ENCODE measurements around the gene ELMO1. TPM values are rescaled to one million over a fixed set of nuclear protein-coding genes. Genes with fewer than 3 reads are reported as not detected.
"Not testable (repeated sequence)": the region's sequence is repeated elsewhere in the genome, so short reads cannot be mapped to it uniquely, and the experiment has no call there.

The ELMO1 gene
- total and polyA plus RNA-seq, 2 experiments from 2014 or later, result 19.7 to 28.7 TPM

DNA sequence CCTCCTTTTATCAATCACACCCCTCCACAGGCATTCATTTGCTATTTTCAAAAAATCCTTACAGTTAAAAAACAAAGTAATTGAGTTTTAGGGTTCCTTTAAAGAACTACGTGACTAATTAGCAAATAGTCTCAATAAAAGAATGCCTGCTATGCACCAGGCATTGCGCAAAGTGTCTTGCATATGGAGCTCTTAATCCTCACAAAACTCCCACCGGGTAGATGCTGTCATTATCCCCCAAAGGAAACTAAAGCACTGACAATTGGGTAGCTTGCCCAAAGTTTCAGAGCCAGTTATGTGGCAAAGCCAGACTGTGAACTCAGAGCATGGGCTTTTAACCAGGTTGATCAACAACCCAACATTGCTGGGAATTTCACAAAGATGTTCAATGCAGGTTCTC is 305.7 kb downstream of the ELMO1 start:
- DNase-seq (ENCODE audit: low spot score), result no peak
- H3K4me2 ChIP-seq, result no peak overlapping the region
- no peaks in the 10 kb centered on the region for H3K27me3 ChIP-seq
- H2AFZ ChIP-seq, result no peak overlapping the region
- H3K4me3 ChIP-seq, result no peak overlapping the region
- H3K4me1 ChIP-seq (ENCODE audit: insufficient read depth), result no peaks in the 10 kb centered on the region
- TF ChIP-seq EZH2 (IDR thresholded peaks at IDR 0.05; ENCODE audit: borderline replicate concordance), result no peak
- TF ChIP-seq EZH2phosphoT487 (IDR thresholded peaks at IDR 0.05; ENCODE audit: low read depth, severe bottlenecking, unreplicated experiment), result no peak
- TF ChIP-seq, protein P1, sequence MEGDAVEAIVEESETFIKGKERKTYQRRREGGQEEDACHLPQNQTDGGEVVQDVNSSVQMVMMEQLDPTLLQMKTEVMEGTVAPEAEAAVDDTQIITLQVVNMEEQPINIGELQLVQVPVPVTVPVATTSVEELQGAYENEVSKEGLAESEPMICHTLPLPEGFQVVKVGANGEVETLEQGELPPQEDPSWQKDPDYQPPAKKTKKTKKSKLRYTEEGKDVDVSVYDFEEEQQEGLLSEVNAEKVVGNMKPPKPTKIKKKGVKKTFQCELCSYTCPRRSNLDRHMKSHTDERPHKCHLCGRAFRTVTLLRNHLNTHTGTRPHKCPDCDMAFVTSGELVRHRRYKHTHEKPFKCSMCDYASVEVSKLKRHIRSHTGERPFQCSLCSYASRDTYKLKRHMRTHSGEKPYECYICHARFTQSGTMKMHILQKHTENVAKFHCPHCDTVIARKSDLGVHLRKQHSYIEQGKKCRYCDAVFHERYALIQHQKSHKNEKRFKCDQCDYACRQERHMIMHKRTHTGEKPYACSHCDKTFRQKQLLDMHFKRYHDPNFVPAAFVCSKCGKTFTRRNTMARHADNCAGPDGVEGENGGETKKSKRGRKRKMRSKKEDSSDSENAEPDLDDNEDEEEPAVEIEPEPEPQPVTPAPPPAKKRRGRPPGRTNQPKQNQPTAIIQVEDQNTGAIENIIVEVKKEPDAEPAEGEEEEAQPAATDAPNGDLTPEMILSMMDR (IDR thresholded peaks at IDR 0.05; ENCODE audit: poor library complexity), result no peak
- no peaks in the 10 kb centered on the region for H3K79me2 ChIP-seq
- 75% methylated on average over 3 of the region's 3 CpGs for WGBS (ENCODE audit: low lambda C conversion rate, missing lambda C conversion rate)
- H3K27ac ChIP-seq, result no peak overlapping the region
- peaks cover 6% of the 10 kb centered on the region for H3K9me3 ChIP-seq (ENCODE audit: low read depth)
- H3K9me2 ChIP-seq (replicated peaks; ENCODE audit: insufficient read depth), result no peaks in the 10 kb centered on the region
- H3K36me3 ChIP-seq (replicated peaks; ENCODE audit: insufficient read depth, low read depth), result no peaks in the 10 kb centered on the region
- no peaks in the 10 kb centered on the region for H4K20me1 ChIP-seq (ENCODE audit: insufficient read depth, poor library complexity, severe bottlenecking)

DNA sequence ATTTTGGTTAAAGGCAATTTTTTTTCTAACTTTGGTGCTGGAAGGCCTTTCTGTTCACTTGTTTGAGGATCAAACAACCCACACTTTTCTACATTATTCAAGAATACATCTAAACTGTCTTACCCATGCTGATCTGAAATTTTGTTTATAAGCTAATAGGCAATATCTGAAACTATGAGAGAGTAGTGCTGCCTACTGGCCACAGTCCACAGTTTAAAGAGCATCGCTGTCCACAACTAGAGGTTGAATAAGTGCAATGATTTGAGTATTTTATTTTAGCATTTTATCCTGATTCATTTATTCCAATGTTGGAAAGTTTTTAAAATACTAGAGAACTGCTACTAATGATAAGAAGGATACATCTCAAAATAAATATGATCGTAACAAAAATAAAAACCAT is 306.9 kb downstream of the ELMO1 start:
- TF ChIP-seq, protein P1 (IDR thresholded peaks at IDR 0.05; ENCODE audit: poor library complexity), result no peak
- TF ChIP-seq EZH2phosphoT487 (IDR thresholded peaks at IDR 0.05; ENCODE audit: low read depth, severe bottlenecking, unreplicated experiment) (no peak), EZH2 (IDR thresholded peaks at IDR 0.05; ENCODE audit: borderline replicate concordance) (no peak)
- no peaks in the 10 kb centered on the region for H3K9me2 ChIP-seq (replicated peaks; ENCODE audit: insufficient read depth)
- no peaks in the 10 kb centered on the region for H3K4me1 ChIP-seq (ENCODE audit: insufficient read depth)
- no peak overlapping the region for H2AFZ ChIP-seq
- 96% methylated on average over 2 of the region's 2 CpGs for WGBS (ENCODE audit: low lambda C conversion rate, missing lambda C conversion rate)
- peaks cover 6% of the 10 kb centered on the region for H3K9me3 ChIP-seq (ENCODE audit: low read depth)
- no peak for DNase-seq (ENCODE audit: low spot score)
- no peaks in the 10 kb centered on the region for H4K20me1 ChIP-seq (ENCODE audit: insufficient read depth, poor library complexity, severe bottlenecking)
- H3K27me3 ChIP-seq, result no peaks in the 10 kb centered on the region
- H3K79me2 ChIP-seq, result no peaks in the 10 kb centered on the region
- no peaks in the 10 kb centered on the region for H3K36me3 ChIP-seq (replicated peaks; ENCODE audit: insufficient read depth, low read depth)
- H3K4me2 ChIP-seq, result no peak overlapping the region
- H3K27ac ChIP-seq, result no peak overlapping the region
- H3K4me3 ChIP-seq, result no peak overlapping the region

DNA sequence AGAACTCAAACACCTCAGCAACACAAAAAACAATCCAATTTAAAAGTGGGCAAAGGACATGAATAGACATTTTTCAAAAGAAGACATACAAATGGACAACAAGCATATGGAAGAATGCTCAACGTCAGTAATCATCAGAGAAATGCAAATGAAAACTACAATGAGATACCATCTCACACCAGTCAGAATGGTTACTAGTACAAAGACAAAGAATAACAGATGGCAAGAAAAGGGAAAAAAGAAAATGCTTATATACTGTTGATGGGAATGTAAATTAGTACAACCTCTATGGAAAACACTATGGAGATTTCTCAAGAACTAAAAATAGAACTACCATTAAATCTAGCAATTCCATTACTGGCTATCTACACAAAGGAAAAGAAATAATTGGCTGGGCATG is 314.8 kb downstream of the ELMO1 start:
- not testable (repeated sequence) for H3K27ac ChIP-seq; H3K9me3 ChIP-seq (ENCODE audit: low read depth); H3K79me2 ChIP-seq; H4K20me1 ChIP-seq (ENCODE audit: insufficient read depth, poor library complexity, severe bottlenecking); H3K4me1 ChIP-seq (ENCODE audit: insufficient read depth); H3K4me3 ChIP-seq; H3K4me2 ChIP-seq; H3K9me2 ChIP-seq (replicated peaks; ENCODE audit: insufficient read depth); H3K36me3 ChIP-seq (replicated peaks; ENCODE audit: insufficient read depth, low read depth); DNase-seq (ENCODE audit: low spot score); H2AFZ ChIP-seq; H3K27me3 ChIP-seq
- WGBS (ENCODE audit: low lambda C conversion rate, missing lambda C conversion rate), result 83% methylated on average over 1 of the region's 1 CpG

DNA sequence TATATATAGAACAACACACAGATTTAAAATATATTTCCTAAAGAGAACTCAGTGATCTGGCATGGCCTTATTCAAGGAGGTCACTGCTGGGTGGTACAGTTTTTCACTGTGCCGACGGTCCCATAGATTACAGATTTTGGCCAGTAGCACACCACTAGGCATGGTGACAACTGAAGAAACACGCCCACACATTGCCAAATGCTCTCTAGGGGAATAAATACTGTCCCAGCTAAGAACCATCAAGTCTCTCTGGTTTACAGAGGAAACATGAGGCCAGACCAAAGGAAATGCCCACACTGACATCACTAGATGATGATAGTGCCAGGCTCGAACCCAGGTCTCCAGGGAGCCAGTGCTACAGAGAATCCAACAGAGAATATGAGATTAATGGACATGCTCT is 316.8 kb downstream of the ELMO1 start:
- H3K4me1 ChIP-seq (ENCODE audit: insufficient read depth), result no peaks in the 10 kb centered on the region
- H3K79me2 ChIP-seq, result no peaks in the 10 kb centered on the region
- no peaks in the 10 kb centered on the region for H3K27me3 ChIP-seq
- 92% methylated on average over 4 of the region's 4 CpGs for WGBS (ENCODE audit: low lambda C conversion rate, missing lambda C conversion rate)
- H4K20me1 ChIP-seq (ENCODE audit: insufficient read depth, poor library complexity, severe bottlenecking), result no peaks in the 10 kb centered on the region
- H3K9me2 ChIP-seq (replicated peaks; ENCODE audit: insufficient read depth), result no peaks in the 10 kb centered on the region
- no peak overlapping the region for H3K4me2 ChIP-seq
- H3K9me3 ChIP-seq (ENCODE audit: low read depth), result peaks cover 3% of the 10 kb centered on the region
- H2AFZ ChIP-seq, result no peak overlapping the region
- no peak for DNase-seq (ENCODE audit: low spot score)
- no peaks in the 10 kb centered on the region for H3K36me3 ChIP-seq (replicated peaks; ENCODE audit: insufficient read depth, low read depth)
- TF ChIP-seq EZH2 (IDR thresholded peaks at IDR 0.05; ENCODE audit: borderline replicate concordance) (no peak), EZH2phosphoT487 (IDR thresholded peaks at IDR 0.05; ENCODE audit: low read depth, severe bottlenecking, unreplicated experiment) (no peak)
- TF ChIP-seq, protein P1 (IDR thresholded peaks at IDR 0.05; ENCODE audit: poor library complexity), result no peak
- no peak overlapping the region for H3K4me3 ChIP-seq
- no peak overlapping the region for H3K27ac ChIP-seq

Measured in hepatocyte (in vitro differentiated cells).